ENCODE results near the gene WDFY1. TPM values are rescaled to one million over a fixed set of nuclear protein-coding genes. Genes with fewer than 3 reads are reported as not detected.

The WDFY1 gene
- total RNA-seq, 2 experiments from 2014 or later, result 33.3 to 45.3 TPM

DNA sequence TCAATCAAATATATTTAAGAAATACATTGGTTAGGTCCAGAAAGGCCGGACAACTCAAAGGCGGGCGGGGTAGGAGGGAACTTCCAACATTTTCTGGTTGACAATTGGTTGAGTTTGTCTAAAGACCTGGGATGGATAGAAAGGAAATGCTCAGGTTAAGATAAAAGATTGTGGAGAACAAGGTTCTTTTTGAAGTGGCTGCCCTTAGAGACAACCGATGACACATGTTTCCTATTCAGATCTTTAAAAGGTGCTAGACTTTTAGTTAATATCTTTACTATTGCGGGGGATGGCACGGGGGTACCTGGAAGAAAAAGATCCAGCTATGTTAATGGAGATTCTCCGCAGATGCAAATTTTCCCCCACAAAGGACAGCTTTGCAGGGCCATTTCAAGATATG lies 97.7 kb downstream of the WDFY1 start:
- H4K20me1 ChIP-seq (ENCODE audit: insufficient read depth, low read length), result no peaks in the 10 kb centered on the region
- no peaks in the 10 kb centered on the region for H3K4me1 ChIP-seq (ENCODE audit: insufficient read depth, low read length, poor library complexity, severe bottlenecking)
- H3K9me2 ChIP-seq (ENCODE audit: insufficient read depth, low read length), result no peaks in the 10 kb centered on the region
- BruUV-seq (replicated peaks), result no TSS peak
- no peak overlapping the region for H2AFZ ChIP-seq (ENCODE audit: low read length)
- H3K36me3 ChIP-seq (ENCODE audit: insufficient read depth, low read length), result no peaks in the 10 kb centered on the region; the same call in 1 of the 2 replicates
- DNase-seq (ENCODE audit: low spot score), result no peak
- H3K27ac ChIP-seq (ENCODE audit: low read depth, low read length, poor library complexity, severe bottlenecking), result no peak overlapping the region
- POLR2A ChIA-PET, result interaction anchor here (1.4 kb wide), 1 partner anchor 21 kb away, joined by 4 read pairs; no protein-coding TSS in a partner anchor
- TF ChIP-seq, protein P1, sequence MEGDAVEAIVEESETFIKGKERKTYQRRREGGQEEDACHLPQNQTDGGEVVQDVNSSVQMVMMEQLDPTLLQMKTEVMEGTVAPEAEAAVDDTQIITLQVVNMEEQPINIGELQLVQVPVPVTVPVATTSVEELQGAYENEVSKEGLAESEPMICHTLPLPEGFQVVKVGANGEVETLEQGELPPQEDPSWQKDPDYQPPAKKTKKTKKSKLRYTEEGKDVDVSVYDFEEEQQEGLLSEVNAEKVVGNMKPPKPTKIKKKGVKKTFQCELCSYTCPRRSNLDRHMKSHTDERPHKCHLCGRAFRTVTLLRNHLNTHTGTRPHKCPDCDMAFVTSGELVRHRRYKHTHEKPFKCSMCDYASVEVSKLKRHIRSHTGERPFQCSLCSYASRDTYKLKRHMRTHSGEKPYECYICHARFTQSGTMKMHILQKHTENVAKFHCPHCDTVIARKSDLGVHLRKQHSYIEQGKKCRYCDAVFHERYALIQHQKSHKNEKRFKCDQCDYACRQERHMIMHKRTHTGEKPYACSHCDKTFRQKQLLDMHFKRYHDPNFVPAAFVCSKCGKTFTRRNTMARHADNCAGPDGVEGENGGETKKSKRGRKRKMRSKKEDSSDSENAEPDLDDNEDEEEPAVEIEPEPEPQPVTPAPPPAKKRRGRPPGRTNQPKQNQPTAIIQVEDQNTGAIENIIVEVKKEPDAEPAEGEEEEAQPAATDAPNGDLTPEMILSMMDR (conservative IDR thresholded peaks at IDR 0.05; ENCODE audit: low read length), result no peak
- TF ChIP-seq EZH2phosphoT487 (IDR thresholded peaks at IDR 0.05; ENCODE audit: borderline replicate concordance, low read depth, low read length), result no peak
- no peaks in the 10 kb centered on the region for H3K79me2 ChIP-seq (ENCODE audit: insufficient read depth, low read depth, low read length)
- no peak overlapping the region for H3K4me2 ChIP-seq (ENCODE audit: low read length)
- H3K9me3 ChIP-seq (ENCODE audit: low read length), result peaks cover 16% of the 10 kb centered on the region; the same call in 1 of the 2 replicates
- CTCF ChIA-PET (ENCODE audit: unreplicated experiment), result no interaction called here
- no peak overlapping the region for H3K4me3 ChIP-seq (ENCODE audit: low read depth, low read length, poor library complexity, severe bottlenecking)
- intact Hi-C loops (cut with micrococcal nuclease; ENCODE audit: unreplicated experiment), result no loop called here

DNA sequence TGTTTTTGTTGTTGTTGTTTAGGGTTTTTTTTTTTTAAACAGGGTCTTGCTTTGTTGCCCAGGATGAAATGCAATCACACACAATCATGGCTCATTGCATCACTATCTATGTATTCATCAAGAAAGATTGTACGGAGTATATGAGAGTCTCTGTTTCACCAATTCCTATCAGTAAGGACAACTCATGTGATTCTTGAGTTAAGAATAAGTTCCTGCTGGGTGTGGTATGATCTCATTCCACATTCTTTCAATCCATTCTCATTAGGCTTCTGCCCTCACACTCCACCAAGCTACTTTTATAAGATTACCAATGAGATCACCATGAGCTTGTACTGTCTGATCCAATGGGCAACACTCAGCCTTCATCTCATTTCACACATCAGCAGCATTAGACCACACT lies 98.6 kb downstream of the WDFY1 start:
- Histone ChIP-seq H4K20me1 (ENCODE audit: insufficient read depth, low read length) (no peaks in the 10 kb centered on the region), H3K9me2 (ENCODE audit: insufficient read depth, low read length) (no peaks in the 10 kb centered on the region), H3K36me3 (ENCODE audit: insufficient read depth, low read length) (no peaks in the 10 kb centered on the region; the same call in 1 of the 2 replicates), H3K4me2 (ENCODE audit: low read length) (no peak overlapping the region), H3K4me3 (ENCODE audit: low read depth, low read length, poor library complexity, severe bottlenecking) (no peak overlapping the region), H2AFZ (ENCODE audit: low read length) (no peak overlapping the region), H3K4me1 (ENCODE audit: insufficient read depth, low read length, poor library complexity, severe bottlenecking) (peaks cover 7% of the 10 kb centered on the region), H3K9me3 (ENCODE audit: low read length) (peaks cover 16% of the 10 kb centered on the region; the same call in 1 of the 2 replicates), H3K27ac (ENCODE audit: low read depth, low read length, poor library complexity, severe bottlenecking) (no peak overlapping the region), H3K79me2 (ENCODE audit: insufficient read depth, low read depth, low read length) (no peaks in the 10 kb centered on the region)
- intact Hi-C loops (cut with micrococcal nuclease; ENCODE audit: unreplicated experiment), result no loop called here
- DNase-seq (ENCODE audit: low spot score), result no peak
- POLR2A ChIA-PET, result interaction anchor here (1.0 kb wide), 1 partner anchor 12 kb away, joined by 3 read pairs; no protein-coding TSS in a partner anchor
- no TSS peak for BruUV-seq (replicated peaks)
- CTCF ChIA-PET (ENCODE audit: unreplicated experiment), result no interaction called here
- TF ChIP-seq, protein P1 (conservative IDR thresholded peaks at IDR 0.05; ENCODE audit: low read length), result no peak
- no peak for TF ChIP-seq EZH2phosphoT487 (IDR thresholded peaks at IDR 0.05; ENCODE audit: borderline replicate concordance, low read depth, low read length)

DNA sequence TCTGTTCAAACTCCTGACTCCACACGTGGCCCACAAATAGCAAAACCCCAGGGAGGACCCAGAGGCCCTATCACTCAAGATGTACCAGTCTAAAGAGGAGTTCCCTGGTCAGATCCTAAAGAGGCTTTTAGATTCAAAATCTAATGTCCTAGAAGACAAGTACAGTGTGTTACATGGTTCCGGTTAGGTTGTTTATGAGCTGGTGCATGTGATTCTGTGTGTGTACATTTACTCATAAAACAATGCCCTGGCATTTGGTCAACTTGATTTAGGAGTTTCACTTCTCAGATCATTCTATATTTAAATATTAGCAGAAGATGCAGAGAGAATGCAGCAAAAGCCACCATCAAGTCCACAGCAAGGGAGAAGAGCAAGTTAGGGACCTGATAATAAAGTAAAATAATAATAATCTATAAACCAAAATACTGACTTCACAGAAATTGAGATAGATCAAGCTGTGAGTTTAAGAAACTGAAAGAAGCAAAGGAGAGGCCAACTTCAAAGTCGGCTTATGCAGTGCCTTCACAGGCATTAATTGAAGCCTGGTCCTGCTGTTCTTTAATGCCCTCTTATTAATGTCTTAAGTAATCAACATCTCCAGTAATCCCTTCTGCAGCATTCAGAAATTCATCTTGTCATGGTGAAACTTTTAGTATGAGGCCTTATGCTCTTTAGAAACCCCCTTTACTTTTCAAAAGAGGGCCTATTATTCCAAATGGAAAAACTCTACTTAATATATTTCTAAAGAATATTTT lies 103.5 kb downstream of the WDFY1 start:
- H4K20me1 ChIP-seq (ENCODE audit: insufficient read depth, low read length), result no peaks in the 10 kb centered on the region
- no TSS peak for BruUV-seq (replicated peaks)
- peak overlapping the region; percentile 47 for H3K27ac ChIP-seq (ENCODE audit: low read depth, low read length, poor library complexity, severe bottlenecking)
- ChIA-PET POLR2A (interaction anchor here (0.5 to 3.0 kb wide), 7 partner anchors 17 to 95 kb away, joined by 3 to 20 read pairs (median 3); no protein-coding TSS in a partner anchor), CTCF (ENCODE audit: unreplicated experiment) (no interaction called here)
- TF ChIP-seq, protein P1 (conservative IDR thresholded peaks at IDR 0.05; ENCODE audit: low read length), result no peak
- no peak for TF ChIP-seq EZH2phosphoT487 (IDR thresholded peaks at IDR 0.05; ENCODE audit: borderline replicate concordance, low read depth, low read length)
- H3K9me3 ChIP-seq (ENCODE audit: low read length), result no peaks in the 10 kb centered on the region
- H3K79me2 ChIP-seq (ENCODE audit: insufficient read depth, low read depth, low read length), result no peaks in the 10 kb centered on the region
- H3K36me3 ChIP-seq (ENCODE audit: insufficient read depth, low read length), result no peaks in the 10 kb centered on the region
- H3K4me2 ChIP-seq (ENCODE audit: low read length), result peak overlapping the region; percentile 61
- DNase-seq (ENCODE audit: low spot score), result peak; percentile 57
- intact Hi-C loops (cut with micrococcal nuclease; ENCODE audit: unreplicated experiment), result no loop called here
- no peaks in the 10 kb centered on the region for H3K9me2 ChIP-seq (ENCODE audit: insufficient read depth, low read length)
- H3K4me1 ChIP-seq (ENCODE audit: insufficient read depth, low read length, poor library complexity, severe bottlenecking), result peaks cover 21% of the 10 kb centered on the region
- peak overlapping the region; percentile 56 for H2AFZ ChIP-seq (ENCODE audit: low read length)
- H3K4me3 ChIP-seq (ENCODE audit: low read depth, low read length, poor library complexity, severe bottlenecking), result no peak overlapping the region
